ENCODE results near the gene DDX21. TPM values are rescaled to one million over a fixed set of nuclear protein-coding genes. Genes with fewer than 3 reads are reported as not detected.

Gene DDX21
- total and polyA plus RNA-seq, 2 donors (not counting 1 experiment from before 2014, with no cell fraction given) = 54.2 to 67.9 TPM

DNA sequence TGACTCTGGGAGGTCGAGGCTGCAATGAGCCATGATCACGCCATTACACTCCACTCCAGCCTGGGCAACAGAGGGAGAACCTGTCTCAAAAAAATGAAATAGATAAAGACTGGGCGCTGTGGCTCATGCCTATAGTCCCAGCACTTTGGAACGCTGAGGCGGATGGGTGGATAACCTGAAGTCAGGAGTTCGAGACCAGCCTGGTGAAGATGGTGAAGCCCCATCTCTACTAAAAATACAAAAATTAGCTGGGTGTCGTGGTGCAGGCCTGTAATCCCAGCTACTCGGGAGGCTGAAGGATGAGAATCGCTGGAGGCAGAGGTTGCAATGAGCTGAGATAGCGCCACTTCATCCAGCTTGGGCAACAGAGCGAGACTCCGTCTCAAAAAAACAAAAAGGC lies 1.1 kb upstream of the DDX21 start:
- H3K4me2 ChIP-seq (ENCODE audit: extremely low read depth, insufficient read depth, low read length) = peak overlapping the region; percentile 88
- no peak for DNase-seq (ENCODE audit: low read depth in 2 of 2)
- no peaks in the 10 kb centered on the region for H4K20me1 ChIP-seq (ENCODE audit: control insufficient read depth, extremely low read depth, insufficient read depth, low read length)
- H3K79me2 ChIP-seq (ENCODE audit: control insufficient read depth, insufficient read depth, low read length) = peaks cover 37% of the 10 kb centered on the region
- H3K4me3 ChIP-seq (replicated peaks in 1 of 4; ENCODE audit: control extremely low read depth in 1 of 4, insufficient read depth in 1 of 4, low read depth in 3 of 4, low read length in 4 of 4) = peak overlapping the region in 1 of 4 experiments; percentile 99
- H3K27ac ChIP-seq (ENCODE audit: insufficient read depth, low read length) = no peak overlapping the region
- no peaks in the 10 kb centered on the region for H3K27me3 ChIP-seq (ENCODE audit: control insufficient read depth, insufficient read depth, low read length)
- TF ChIP-seq EZH2 (IDR thresholded peaks at IDR 0.05; ENCODE audit: low read length, missing control alignments) = no peak
- TF ChIP-seq, protein P1, sequence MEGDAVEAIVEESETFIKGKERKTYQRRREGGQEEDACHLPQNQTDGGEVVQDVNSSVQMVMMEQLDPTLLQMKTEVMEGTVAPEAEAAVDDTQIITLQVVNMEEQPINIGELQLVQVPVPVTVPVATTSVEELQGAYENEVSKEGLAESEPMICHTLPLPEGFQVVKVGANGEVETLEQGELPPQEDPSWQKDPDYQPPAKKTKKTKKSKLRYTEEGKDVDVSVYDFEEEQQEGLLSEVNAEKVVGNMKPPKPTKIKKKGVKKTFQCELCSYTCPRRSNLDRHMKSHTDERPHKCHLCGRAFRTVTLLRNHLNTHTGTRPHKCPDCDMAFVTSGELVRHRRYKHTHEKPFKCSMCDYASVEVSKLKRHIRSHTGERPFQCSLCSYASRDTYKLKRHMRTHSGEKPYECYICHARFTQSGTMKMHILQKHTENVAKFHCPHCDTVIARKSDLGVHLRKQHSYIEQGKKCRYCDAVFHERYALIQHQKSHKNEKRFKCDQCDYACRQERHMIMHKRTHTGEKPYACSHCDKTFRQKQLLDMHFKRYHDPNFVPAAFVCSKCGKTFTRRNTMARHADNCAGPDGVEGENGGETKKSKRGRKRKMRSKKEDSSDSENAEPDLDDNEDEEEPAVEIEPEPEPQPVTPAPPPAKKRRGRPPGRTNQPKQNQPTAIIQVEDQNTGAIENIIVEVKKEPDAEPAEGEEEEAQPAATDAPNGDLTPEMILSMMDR (conservative IDR thresholded peaks at IDR 0.05 in 1 of 2, IDR thresholded peaks at IDR 0.05 in 1 of 2; ENCODE audit: low read depth in 1 of 2, low read length in 2 of 2) = no peak
- no peak overlapping the region for H3K9ac ChIP-seq (ENCODE audit: insufficient read depth, low read length)
- no peaks in the 10 kb centered on the region for H3K9me3 ChIP-seq (ENCODE audit: control insufficient read depth, insufficient read depth, low read depth, low read length)
- no peaks in the 10 kb centered on the region for H3K4me1 ChIP-seq (ENCODE audit: control insufficient read depth, extremely low read depth, insufficient read depth, low read length)
- peaks cover under 1% of the 10 kb centered on the region for H3K36me3 ChIP-seq (ENCODE audit: control insufficient read depth, insufficient read depth, low read length)
- H2AFZ ChIP-seq (ENCODE audit: low read length) = no peak overlapping the region

DNA sequence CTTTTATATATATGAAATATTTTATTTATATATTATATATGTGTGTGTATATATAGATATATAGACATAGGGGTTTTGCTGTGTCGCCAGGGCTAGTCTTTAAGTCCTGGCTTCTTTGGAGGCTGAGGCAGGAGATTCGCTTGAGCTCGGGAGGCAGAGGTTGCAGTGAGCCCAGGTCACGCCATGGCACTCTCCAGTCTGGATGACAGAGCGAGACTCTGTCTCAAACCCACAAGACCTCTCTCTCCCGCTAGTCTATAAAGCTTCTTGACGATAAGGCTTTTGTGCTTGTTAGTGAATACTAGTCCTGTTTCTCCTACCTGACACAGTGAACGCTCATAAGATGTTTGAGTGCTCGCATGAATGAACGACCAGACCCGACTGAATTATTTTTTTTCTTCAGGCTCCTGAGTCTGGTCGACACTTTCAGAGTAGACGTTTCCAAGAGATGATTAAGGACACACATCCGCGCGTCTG lies 577 bp upstream of the DDX21 start:
- Histone ChIP-seq H3K79me2 (ENCODE audit: control insufficient read depth, insufficient read depth, low read length) (peaks cover 42% of the 10 kb centered on the region), H3K27me3 (ENCODE audit: control insufficient read depth, insufficient read depth, low read length) (no peaks in the 10 kb centered on the region), H3K9me3 (ENCODE audit: control insufficient read depth, insufficient read depth, low read depth, low read length) (no peaks in the 10 kb centered on the region), H4K20me1 (ENCODE audit: control insufficient read depth, extremely low read depth, insufficient read depth, low read length) (peaks cover 3% of the 10 kb centered on the region), H3K36me3 (ENCODE audit: control insufficient read depth, insufficient read depth, low read length) (peaks cover 2% of the 10 kb centered on the region), H2AFZ (ENCODE audit: low read length) (peak overlapping the region; percentile 96), H3K9ac (ENCODE audit: insufficient read depth, low read length) (peak overlapping the region; percentile 96), H3K4me2 (ENCODE audit: extremely low read depth, insufficient read depth, low read length) (peak overlapping the region; percentile 88), H3K4me1 (ENCODE audit: control insufficient read depth, extremely low read depth, insufficient read depth, low read length) (no peaks in the 10 kb centered on the region), H3K4me3 (replicated peaks in 1 of 4; ENCODE audit: control extremely low read depth in 1 of 4, insufficient read depth in 1 of 4, low read depth in 3 of 4, low read length in 4 of 4) (peak overlapping the region; percentile 83 to 99 (median 96)), H3K27ac (ENCODE audit: insufficient read depth, low read length) (peak overlapping the region; percentile 98)
- no peak for DNase-seq (ENCODE audit: low read depth in 2 of 2)
- no peak for TF ChIP-seq EZH2 (IDR thresholded peaks at IDR 0.05; ENCODE audit: low read length, missing control alignments)
- TF ChIP-seq, protein P1 (conservative IDR thresholded peaks at IDR 0.05 in 1 of 2, IDR thresholded peaks at IDR 0.05 in 1 of 2; ENCODE audit: low read depth in 1 of 2, low read length in 2 of 2) = no peak

DNA sequence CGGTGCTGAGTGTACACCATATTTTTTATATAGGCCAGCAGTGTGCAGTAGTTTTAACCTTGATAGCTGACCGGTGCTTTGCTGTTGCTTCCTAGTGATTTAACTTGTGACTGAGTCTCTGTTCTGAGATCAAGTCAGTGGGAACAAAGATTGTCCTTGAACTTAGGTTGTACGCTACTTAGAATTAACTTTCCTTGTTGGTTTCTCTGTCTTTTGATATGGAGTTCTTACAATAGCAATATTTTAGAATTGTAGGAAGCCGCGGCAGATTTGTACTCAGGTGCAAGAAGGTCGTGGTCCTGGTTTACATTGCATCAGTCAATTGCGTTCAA lies 1.3 kb downstream of the DDX21 start:
- DNase-seq (ENCODE audit: low read depth in 2 of 2) = no peak
- H3K36me3 ChIP-seq (ENCODE audit: control insufficient read depth, insufficient read depth, low read length) = peaks cover 2% of the 10 kb centered on the region
- TF ChIP-seq, protein P1 (conservative IDR thresholded peaks at IDR 0.05 in 1 of 2, IDR thresholded peaks at IDR 0.05 in 1 of 2; ENCODE audit: low read depth in 1 of 2, low read length in 2 of 2) = no peak
- TF ChIP-seq EZH2 (IDR thresholded peaks at IDR 0.05; ENCODE audit: low read length, missing control alignments) = no peak
- H3K4me1 ChIP-seq (ENCODE audit: control insufficient read depth, extremely low read depth, insufficient read depth, low read length) = no peaks in the 10 kb centered on the region
- H3K4me3 ChIP-seq (replicated peaks in 1 of 4; ENCODE audit: control extremely low read depth in 1 of 4, insufficient read depth in 1 of 4, low read depth in 3 of 4, low read length in 4 of 4) = peak overlapping the region; percentile 83 to 99 (median 96)
- H3K9ac ChIP-seq (ENCODE audit: insufficient read depth, low read length) = no peak overlapping the region
- H3K9me3 ChIP-seq (ENCODE audit: control insufficient read depth, insufficient read depth, low read depth, low read length) = no peaks in the 10 kb centered on the region
- H3K79me2 ChIP-seq (ENCODE audit: control insufficient read depth, insufficient read depth, low read length) = peaks cover 57% of the 10 kb centered on the region
- peak overlapping the region; percentile 78 for H3K4me2 ChIP-seq (ENCODE audit: extremely low read depth, insufficient read depth, low read length)
- peaks cover 3% of the 10 kb centered on the region for H4K20me1 ChIP-seq (ENCODE audit: control insufficient read depth, extremely low read depth, insufficient read depth, low read length)
- no peaks in the 10 kb centered on the region for H3K27me3 ChIP-seq (ENCODE audit: control insufficient read depth, insufficient read depth, low read length)
- no peak overlapping the region for H2AFZ ChIP-seq (ENCODE audit: low read length)
- H3K27ac ChIP-seq (ENCODE audit: insufficient read depth, low read length) = peak overlapping the region; percentile 98
